ENCODE results near the gene ANO2.
A peak's percentile ranks its signal among the peaks of the same experiment; 100 is the strongest.

The ANO2 gene

GRCh38 chr12:5921027-5921909 is 23.8 kb downstream of the ANO2 start:
- Histone ChIP-seq H3K9me3 (ENCODE audit: control insufficient read depth, insufficient read depth, low read length) (no peaks in the 10 kb centered on the region), H3K27ac (ENCODE audit: low read length) (no peak overlapping the region), H3K27me3 (ENCODE audit: control insufficient read depth, insufficient read depth, low read length) (no peaks in the 10 kb centered on the region), H3K4me3 (ENCODE audit: low read length) (no peak overlapping the region), H3K36me3 (ENCODE audit: control insufficient read depth, insufficient read depth, low read length) (no peaks in the 10 kb centered on the region), H3K4me1 (ENCODE audit: control insufficient read depth, insufficient read depth, low read length) (no peaks in the 10 kb centered on the region; the same call in none of the 2 replicates)
- no peak for DNase-seq (ENCODE audit: low read depth, low spot score)
- WGBS (ENCODE audit: insufficient coverage, insufficient read length) = no CpG with 5 or more reads among the region's 25 CpGs

- DNase-seq (ENCODE audit: low read depth, low spot score) = no peak
- H3K27ac ChIP-seq (ENCODE audit: low read length) = no peak overlapping the region
- no peaks in the 10 kb centered on the region for H3K27me3 ChIP-seq (ENCODE audit: control insufficient read depth, insufficient read depth, low read length)
- no peaks in the 10 kb centered on the region for H3K36me3 ChIP-seq (ENCODE audit: control insufficient read depth, insufficient read depth, low read length)
- no CpG with 5 or more reads among the region's 9 CpGs for WGBS (ENCODE audit: insufficient coverage, insufficient read length)
- H3K4me3 ChIP-seq (ENCODE audit: low read length) = no peak overlapping the region
- H3K4me1 ChIP-seq (ENCODE audit: control insufficient read depth, insufficient read depth, low read length) = no peaks in the 10 kb centered on the region; the same call in 1 of the 2 replicates
- H3K9me3 ChIP-seq (ENCODE audit: control insufficient read depth, insufficient read depth, low read length) = no peaks in the 10 kb centered on the region
Observed at GRCh38 chr12:5916785-5917290, 28.2 kb downstream of the ANO2 start.

- no CpG with 5 or more reads among the region's 4 CpGs for WGBS (ENCODE audit: insufficient coverage, insufficient read length)
- H3K4me3 ChIP-seq (ENCODE audit: low read length) = no peak overlapping the region
- H3K36me3 ChIP-seq (ENCODE audit: control insufficient read depth, insufficient read depth, low read length) = no peaks in the 10 kb centered on the region
- H3K4me1 ChIP-seq (ENCODE audit: control insufficient read depth, insufficient read depth, low read length) = no peaks in the 10 kb centered on the region
- no peaks in the 10 kb centered on the region for H3K9me3 ChIP-seq (ENCODE audit: control insufficient read depth, insufficient read depth, low read length)
- H3K27ac ChIP-seq (ENCODE audit: low read length) = no peak overlapping the region
- H3K27me3 ChIP-seq (ENCODE audit: control insufficient read depth, insufficient read depth, low read length) = no peaks in the 10 kb centered on the region
- no peak for DNase-seq (ENCODE audit: low read depth, low spot score)
Observed at GRCh38 chr12:5915511-5915910, 29.5 kb downstream of the ANO2 start.

DNA sequence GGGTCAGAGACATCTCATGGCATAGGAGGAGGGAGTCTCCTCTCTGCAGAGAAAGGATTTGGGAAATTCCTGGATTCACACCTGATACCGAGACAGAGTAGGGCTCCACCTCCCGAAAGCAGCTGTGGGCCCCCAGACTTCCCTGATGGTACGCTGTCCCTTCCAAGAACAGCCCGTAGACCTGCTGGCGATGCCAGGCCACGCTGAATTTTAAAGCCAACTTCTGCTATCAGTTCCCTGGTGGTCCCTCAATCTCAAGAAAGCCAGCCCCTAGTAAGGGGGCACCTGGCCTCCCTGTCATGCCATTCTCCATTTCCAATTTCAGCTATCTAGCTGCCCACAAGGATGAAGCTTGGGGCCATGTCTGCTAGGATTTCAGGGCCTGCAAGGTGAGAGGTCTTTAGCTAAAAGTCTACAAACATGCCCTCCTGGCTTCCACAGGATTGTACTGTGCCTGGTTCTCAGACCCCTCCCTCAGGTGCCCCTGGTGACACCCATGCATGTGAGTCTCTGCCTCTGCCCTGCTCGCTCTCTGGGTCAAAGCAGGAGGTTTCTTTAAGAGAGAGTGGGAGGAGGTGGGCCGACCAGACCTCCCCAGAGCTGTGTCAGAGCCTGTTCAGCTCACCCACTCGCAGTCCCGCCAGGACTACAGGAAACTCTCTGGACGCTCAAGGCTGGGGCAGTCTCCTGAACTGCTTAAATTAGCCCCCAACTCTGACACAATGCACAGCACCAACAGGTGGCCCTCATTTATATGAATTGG is 30.5 kb downstream of the ANO2 start:
- Histone ChIP-seq H3K4me3 (ENCODE audit: low read length) (no peak overlapping the region), H3K27me3 (ENCODE audit: control insufficient read depth, insufficient read depth, low read length) (no peaks in the 10 kb centered on the region), H3K27ac (ENCODE audit: low read length) (no peak overlapping the region), H3K4me1 (ENCODE audit: control insufficient read depth, insufficient read depth, low read length) (no peaks in the 10 kb centered on the region), H3K9me3 (ENCODE audit: control insufficient read depth, insufficient read depth, low read length) (no peaks in the 10 kb centered on the region), H3K36me3 (ENCODE audit: control insufficient read depth, insufficient read depth, low read length) (no peaks in the 10 kb centered on the region)
- no peak for DNase-seq (ENCODE audit: low read depth, low spot score)
- WGBS (ENCODE audit: insufficient coverage, insufficient read length) = no CpG with 5 or more reads among the region's 11 CpGs

DNA sequence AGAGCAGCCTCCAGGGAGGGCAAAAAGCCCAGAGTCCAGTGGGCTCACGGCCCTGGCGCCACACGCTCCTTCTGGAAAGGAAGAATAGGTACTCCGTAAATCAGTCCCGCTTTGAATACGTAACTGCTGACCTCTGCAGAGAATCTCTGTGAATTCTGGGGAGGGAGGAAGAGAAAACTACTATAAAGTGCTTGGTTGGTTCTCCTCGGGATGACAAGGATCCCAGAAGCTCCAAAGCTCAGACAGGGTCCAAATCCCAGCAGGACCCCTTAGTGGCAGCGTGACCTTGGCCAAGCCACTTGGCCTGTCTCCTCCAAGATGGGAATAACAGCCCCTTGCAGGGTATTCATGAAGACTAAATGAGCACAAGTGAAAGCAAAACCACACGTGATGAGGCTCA is 31.7 kb downstream of the ANO2 start:
- DNase-seq (ENCODE audit: low read depth, low spot score) = no peak
- H3K36me3 ChIP-seq (ENCODE audit: control insufficient read depth, insufficient read depth, low read length) = no peaks in the 10 kb centered on the region
- H3K27me3 ChIP-seq (ENCODE audit: control insufficient read depth, insufficient read depth, low read length) = no peaks in the 10 kb centered on the region
- no peak overlapping the region for H3K27ac ChIP-seq (ENCODE audit: low read length)
- H3K4me1 ChIP-seq (ENCODE audit: control insufficient read depth, insufficient read depth, low read length) = no peaks in the 10 kb centered on the region
- no peak overlapping the region for H3K4me3 ChIP-seq (ENCODE audit: low read length)
- no peaks in the 10 kb centered on the region for H3K9me3 ChIP-seq (ENCODE audit: control insufficient read depth, insufficient read depth, low read length)
- no CpG with 5 or more reads among the region's 9 CpGs for WGBS (ENCODE audit: insufficient coverage, insufficient read length)

GRCh38 chr12:5912437-5913334 is 32.4 kb downstream of the ANO2 start:
- no CpG with 5 or more reads among the region's 19 CpGs for WGBS (ENCODE audit: insufficient coverage, insufficient read length)
- Histone ChIP-seq H3K9me3 (ENCODE audit: control insufficient read depth, insufficient read depth, low read length) (no peaks in the 10 kb centered on the region), H3K27me3 (ENCODE audit: control insufficient read depth, insufficient read depth, low read length) (no peaks in the 10 kb centered on the region), H3K36me3 (ENCODE audit: control insufficient read depth, insufficient read depth, low read length) (no peaks in the 10 kb centered on the region), H3K4me3 (ENCODE audit: low read length) (no peak overlapping the region), H3K27ac (ENCODE audit: low read length) (no peak overlapping the region), H3K4me1 (ENCODE audit: control insufficient read depth, insufficient read depth, low read length) (no peaks in the 10 kb centered on the region)
- DNase-seq (ENCODE audit: low read depth, low spot score) = peak; percentile 64

DNA sequence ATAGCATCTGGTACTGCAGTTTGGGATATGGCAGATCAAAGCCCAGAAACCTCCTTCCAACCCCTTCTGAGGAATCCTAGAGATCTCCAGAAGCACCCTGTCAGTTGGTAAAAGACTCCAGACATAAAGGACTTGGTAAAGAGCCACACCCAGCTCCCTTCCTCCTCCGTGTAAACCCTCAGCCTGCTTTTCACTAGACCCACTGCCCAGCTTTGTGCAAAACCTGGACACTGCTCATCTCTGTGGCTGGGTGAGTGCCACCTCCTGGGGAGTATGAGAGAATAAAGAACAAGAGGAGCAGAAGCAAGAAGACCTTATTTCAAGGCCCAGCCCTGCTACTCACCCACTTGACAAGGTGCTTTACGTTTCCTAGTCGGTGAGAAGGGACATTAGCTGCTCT is 33.0 kb downstream of the ANO2 start:
- H3K9me3 ChIP-seq (ENCODE audit: control insufficient read depth, insufficient read depth, low read length) = no peaks in the 10 kb centered on the region
- DNase-seq (ENCODE audit: low read depth, low spot score) = no peak
- H3K4me1 ChIP-seq (ENCODE audit: control insufficient read depth, insufficient read depth, low read length) = no peaks in the 10 kb centered on the region
- H3K27me3 ChIP-seq (ENCODE audit: control insufficient read depth, insufficient read depth, low read length) = no peaks in the 10 kb centered on the region
- WGBS (ENCODE audit: insufficient coverage, insufficient read length) = no CpG with 5 or more reads among the region's 3 CpGs
- no peaks in the 10 kb centered on the region for H3K36me3 ChIP-seq (ENCODE audit: control insufficient read depth, insufficient read depth, low read length)
- no peak overlapping the region for H3K27ac ChIP-seq (ENCODE audit: low read length)
- no peak overlapping the region for H3K4me3 ChIP-seq (ENCODE audit: low read length)

- no CpG with 5 or more reads among the region's 7 CpGs for WGBS (ENCODE audit: insufficient coverage, insufficient read length)
- H3K36me3 ChIP-seq (ENCODE audit: control insufficient read depth, insufficient read depth, low read length) = no peaks in the 10 kb centered on the region
- H3K27me3 ChIP-seq (ENCODE audit: control insufficient read depth, insufficient read depth, low read length) = no peaks in the 10 kb centered on the region
- DNase-seq (ENCODE audit: low read depth, low spot score) = no peak
- H3K4me1 ChIP-seq (ENCODE audit: control insufficient read depth, insufficient read depth, low read length) = no peaks in the 10 kb centered on the region
- H3K9me3 ChIP-seq (ENCODE audit: control insufficient read depth, insufficient read depth, low read length) = no peaks in the 10 kb centered on the region
- no peak overlapping the region for H3K27ac ChIP-seq (ENCODE audit: low read length)
- no peak overlapping the region for H3K4me3 ChIP-seq (ENCODE audit: low read length)
Observed at GRCh38 chr12:5910790-5911548, 34.1 kb downstream of the ANO2 start.

DNA sequence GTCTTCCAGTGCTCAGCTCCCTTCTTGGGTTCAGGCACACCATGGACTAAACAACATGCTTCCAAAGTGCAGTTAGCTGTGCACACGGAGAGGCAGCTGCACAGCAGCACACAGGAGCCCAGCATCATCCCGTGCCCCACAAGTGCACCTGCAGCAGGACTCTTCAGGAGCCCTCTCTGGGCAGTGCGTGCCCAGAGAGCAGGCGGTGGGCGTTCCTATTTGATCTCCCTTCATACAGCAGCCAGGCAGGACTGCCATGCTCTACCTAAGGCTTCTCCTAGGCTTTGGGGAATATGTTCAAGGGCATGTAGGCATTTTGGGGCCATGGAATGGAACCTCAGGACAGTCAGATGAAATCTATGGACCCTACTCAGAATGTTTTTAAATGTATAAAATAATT is 35.5 kb downstream of the ANO2 start:
- Histone ChIP-seq H3K27ac (ENCODE audit: low read length) (no peak overlapping the region), H3K36me3 (ENCODE audit: control insufficient read depth, insufficient read depth, low read length) (no peaks in the 10 kb centered on the region), H3K27me3 (ENCODE audit: control insufficient read depth, insufficient read depth, low read length) (no peaks in the 10 kb centered on the region), H3K4me3 (ENCODE audit: low read length) (no peak overlapping the region), H3K4me1 (ENCODE audit: control insufficient read depth, insufficient read depth, low read length) (peaks cover 1% of the 10 kb centered on the region; the same call in 1 of the 2 replicates), H3K9me3 (ENCODE audit: control insufficient read depth, insufficient read depth, low read length) (no peaks in the 10 kb centered on the region)
- DNase-seq (ENCODE audit: low read depth, low spot score) = no peak
- no CpG with 5 or more reads among the region's 5 CpGs for WGBS (ENCODE audit: insufficient coverage, insufficient read length)
